PC-9 (cell line): ENCODE results near the gene HIGD1A.

Experiments used
- CTCF ChIP-seq: fragments of 200-600 bp; sonication (generic); conservative IDR thresholded peaks from 2 replicates; pipeline ENCODE4 v1.6.1; 2017; ENCODE audit warnings: mixed run types, antibody characterized with exemption, mild to moderate bottlenecking, moderate library complexity
- EZH2 ChIP-seq: fragments of 200-600 bp; sonication (generic); IDR thresholded peaks from 2 replicates; pipeline ENCODE4 v1.8.0; 2017; ENCODE audit warnings: antibody characterized with exemption, low read depth

GRCh38 chr3:42827023-42827422, 22.7 kb upstream of the HIGD1A start:
- no peak for TF ChIP-seq CTCF
- TF ChIP-seq EZH2, result no peak
